HG03159 (cell line): ENCODE data around the gene AHRR.
A peak's percentile ranks its signal among the peaks of the same experiment; 100 is the strongest.
"Not testable (repeated sequence)": the region's sequence is repeated elsewhere in the genome, so short reads cannot be mapped to it uniquely, and the experiment has no call there.

Experiments
- ATAC-seq: cut with Tn5 transposase; IDR thresholded peaks from one replicate; pipeline ENCODE4 v1.9.1; 2021; ENCODE audit warnings: mild to moderate bottlenecking, moderate library complexity; ENCODE audit not compliant: unreplicated experiment

AHRR gene

DNA sequence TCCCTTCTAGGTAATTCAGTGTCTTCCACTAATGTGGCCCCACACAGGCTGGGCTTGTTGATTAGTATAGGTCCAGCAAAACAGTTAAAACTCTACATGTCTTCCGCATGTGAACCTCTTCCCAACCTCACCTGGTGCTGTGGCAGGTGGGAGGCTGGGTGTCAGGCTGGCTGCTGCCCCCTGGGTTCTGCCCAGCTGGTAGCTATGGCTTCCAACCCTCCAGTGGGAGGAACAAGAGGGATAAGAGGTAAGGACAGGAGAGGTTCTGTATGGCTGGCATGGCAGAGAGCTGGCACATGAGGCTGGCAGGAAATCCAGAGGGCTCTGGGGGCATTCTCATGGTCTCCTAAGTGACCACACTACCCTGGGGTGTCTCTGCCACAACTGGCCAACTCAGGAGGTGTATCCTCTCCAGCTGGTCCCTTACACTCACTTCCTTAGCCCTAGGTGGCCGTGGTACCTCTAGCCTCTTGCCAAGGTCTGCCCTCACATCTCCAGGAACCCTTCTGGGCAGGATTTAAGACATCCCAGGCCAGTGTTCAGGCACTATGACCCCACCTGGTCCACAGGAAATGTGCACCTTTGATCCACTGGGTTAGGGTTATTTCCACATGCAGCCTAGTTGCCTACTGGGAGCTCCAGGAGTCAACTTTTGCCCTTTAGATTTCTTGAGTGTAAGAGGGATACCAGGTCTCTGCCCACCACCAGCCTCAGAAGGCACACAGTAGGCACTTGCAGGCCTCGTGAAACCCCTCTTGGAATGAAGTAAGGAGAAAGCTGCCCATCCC, 41.7 kb downstream of the AHRR start:
- ATAC-seq = no peak

DNA sequence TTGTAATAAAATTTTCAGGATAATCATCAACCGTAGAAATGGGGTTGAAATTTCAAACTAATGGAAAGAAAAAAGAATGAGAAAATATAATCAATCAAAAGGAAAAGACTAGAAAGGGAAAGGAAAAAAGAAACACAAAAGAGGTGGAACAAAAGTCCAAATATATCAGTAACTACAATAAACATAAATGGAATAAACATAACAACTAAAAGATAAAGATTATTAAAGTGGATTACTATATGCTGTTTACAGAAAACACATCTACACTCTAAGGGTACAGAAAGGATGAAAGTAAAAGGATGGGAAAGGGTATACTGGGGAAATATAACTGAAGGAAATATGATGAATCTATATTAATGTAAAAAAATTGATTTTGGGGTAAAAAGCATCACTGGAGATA, 43.0 kb downstream of the AHRR start:
- ATAC-seq = no peak

DNA sequence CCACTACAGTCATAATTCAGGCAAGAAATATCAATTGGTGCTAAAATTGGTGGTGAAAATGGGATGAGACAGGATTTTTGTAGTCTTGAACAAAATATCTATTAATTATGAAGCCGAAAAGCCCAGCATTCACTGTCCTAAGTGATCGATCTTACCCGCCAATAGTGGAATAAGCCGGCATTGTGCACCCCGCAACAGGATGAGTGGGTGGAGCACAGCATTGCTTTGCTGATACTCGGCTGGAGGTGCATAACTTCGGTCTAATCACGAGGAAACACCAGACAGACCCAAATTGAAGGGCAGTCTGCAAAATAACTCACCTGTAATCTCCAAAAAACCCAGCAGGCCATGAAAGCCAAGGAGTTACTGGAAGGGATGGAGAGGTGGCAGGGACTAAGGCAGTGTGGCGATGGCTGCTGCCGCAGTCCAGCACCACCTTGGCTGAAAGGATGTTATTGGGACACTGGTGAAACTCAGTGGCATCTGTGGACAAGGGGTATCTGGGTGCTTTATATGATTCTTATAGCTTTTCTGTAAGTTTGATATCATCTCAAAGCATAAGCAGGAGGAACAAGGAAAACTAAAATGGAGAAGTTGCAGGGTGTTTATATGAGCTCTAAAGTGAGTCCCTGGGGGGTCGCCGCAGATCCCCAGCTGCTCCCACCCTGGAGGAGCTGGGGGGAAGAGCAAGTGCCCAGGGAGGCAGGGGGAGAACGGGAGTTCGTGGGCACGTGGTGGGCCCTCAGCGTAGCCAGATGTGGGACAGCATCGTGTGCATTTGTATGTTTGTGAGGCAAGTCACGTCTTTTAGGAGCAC, 45.2 kb downstream of the AHRR start:
- ATAC-seq = no peak

DNA sequence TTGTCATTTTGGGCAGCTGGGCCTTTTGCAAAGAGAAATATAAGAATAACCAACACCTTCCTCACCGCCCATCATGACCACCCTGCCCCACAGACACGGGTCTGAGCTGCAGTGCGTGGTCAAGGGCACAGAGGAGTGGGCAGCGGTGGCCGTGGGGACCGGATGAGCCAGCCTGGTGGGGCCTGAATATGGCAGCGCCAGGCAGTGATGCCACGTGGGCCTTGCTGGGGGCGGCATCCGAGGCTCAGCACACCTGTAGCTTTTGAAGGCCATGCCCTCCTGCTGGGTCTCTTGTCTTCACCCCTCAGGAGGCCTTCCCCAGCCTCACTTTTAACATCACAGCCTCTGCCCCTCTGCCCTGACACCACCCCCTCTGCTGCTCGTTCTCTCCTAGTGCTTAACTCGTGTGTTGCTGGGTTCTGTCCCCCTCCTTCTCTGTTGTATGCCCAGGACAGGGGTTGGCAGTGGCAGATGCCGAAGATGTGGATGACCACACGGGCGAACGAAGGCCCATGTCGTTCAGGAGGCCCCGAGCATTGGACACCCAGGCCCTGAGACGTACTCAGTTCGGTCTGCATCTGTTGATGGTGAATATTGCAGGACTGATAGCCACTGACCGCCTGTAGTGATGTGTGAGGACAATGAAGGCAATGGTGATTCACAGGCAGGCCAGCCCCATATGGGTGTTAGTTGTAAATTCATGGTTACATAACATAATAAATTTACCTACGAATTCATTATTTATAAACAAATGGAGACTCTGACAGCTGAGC, 46.0 kb downstream of the AHRR start:
- ATAC-seq = no peak

DNA sequence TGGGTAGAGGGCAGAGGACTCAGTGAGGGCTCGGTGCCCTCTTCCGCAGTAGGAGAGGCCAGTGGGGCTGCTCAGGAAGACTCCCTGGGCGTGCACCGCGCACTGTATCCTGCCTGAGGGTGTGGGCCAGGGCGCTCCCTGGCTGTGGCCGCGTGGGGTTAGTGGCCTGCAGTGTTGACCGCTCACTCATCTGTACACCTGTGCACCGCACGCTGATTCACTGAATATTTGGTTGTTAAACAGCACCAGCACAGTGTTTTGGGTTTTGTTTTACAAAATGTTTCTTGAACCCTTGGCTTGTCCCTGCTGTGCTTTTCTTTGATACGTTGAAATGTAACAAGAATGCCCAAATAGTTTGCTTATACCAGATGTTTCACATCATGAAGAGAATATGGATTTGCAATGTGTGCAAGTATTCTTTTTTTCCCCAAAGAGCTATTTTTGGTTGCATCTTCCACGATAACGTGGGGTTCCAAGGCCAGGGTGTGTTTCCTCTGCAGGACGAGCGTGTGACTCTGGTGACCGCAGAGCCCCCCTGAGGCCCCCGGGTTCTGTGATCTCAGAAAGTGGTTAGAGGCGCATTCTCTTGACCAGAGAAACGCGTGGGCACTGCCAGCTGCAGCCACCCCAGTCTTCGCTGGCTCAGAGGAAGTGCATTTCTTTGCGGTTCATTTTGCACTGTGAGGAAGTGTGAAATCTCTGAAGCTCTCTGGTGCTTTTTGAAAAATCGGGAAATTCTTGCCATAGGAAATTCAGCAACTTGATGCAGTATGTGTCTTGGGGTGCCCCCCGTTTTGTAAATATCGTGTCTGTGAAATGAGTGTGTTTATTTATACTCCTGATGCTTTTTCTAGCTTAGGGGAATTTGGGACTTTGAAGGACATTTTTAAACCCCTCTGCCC, 46.9 kb downstream of the AHRR start:
- peak; percentile 44 for ATAC-seq

DNA sequence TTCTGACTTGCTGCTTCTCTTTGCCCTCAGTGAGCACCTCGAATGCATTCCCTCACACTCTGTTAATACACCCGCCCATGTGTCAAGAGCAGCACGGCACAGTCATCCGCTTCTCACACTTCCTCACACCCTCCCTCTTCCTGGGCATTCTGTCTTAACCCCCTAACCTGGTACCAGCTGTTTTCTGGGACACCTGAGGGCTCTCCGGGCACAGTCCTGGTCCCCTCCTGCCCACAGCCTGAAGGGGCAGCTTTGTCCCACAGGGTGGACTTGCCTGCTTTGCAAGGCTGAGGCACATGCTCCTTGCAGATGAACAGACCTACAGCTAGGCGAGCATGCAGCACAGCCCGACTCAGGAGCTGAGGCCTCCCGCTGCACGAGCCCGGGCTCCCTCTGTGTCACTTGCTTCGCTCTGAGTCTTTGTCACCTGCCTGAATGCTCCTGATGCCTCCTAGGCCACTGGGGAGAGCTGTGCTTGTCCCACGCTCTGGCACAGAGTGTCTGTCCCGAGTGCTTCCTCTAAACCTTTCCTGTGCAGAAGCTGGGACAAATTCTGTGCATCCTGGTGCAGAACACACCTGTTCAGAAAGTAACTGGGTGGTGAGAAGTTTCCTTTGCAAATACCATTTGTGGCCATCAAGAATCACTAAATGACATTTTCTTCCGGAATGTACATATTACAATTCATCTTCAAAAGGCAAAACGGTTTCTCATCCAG, 47.8 kb downstream of the AHRR start:
- ATAC-seq = no peak

DNA sequence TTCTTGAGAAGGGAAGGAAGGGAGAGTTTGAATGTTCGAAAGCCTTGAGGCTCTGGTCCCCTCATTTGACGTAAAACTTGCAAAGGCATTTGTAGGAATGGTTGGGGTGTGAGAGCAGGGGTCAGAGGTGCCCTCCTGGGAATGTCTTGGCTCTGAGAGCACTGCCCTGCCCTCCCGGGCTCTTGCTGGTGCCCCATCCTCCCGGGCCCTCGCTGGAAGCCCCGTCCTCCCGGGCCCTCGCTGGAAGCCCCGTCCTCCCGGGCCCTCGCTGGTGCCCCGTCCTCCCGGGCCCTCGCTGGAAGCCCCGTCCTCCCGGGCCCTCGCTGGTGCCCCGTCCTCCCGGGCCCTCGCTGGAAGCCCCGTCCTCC, 48.3 kb downstream of the AHRR start:
- not testable (repeated sequence) for ATAC-seq

DNA sequence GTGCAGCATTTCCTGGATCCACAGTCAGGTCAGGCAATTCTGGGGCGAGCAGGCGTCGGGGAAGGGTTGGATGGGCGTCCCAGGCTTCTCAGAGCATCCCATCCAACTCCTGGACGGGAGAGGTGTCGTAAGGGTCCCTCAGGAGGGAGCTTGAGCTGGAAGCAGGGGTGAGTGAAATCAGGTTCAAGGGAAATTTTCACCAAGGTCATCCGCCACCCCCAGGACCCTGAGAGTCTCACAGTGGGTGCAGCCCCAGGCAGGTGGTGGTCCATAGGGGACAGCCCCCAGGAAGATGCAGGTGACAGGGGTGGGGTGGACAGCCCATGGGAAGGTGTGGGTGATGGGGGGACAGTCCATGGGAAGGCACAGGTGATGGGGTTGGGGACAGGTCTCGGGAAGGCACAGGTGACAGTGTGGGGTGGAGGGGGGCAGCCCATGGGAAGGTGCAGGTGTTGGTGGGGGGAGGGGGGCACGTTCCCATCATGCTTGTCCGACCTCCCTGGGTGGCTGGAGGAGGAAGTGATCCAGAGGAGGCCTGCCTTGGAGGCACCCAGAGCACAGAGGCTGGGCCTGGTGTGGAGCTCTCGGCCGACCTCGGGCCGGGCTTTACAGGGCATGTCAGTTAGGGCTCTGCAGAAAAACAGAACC, 48.9 kb downstream of the AHRR start:
- no peak for ATAC-seq

DNA sequence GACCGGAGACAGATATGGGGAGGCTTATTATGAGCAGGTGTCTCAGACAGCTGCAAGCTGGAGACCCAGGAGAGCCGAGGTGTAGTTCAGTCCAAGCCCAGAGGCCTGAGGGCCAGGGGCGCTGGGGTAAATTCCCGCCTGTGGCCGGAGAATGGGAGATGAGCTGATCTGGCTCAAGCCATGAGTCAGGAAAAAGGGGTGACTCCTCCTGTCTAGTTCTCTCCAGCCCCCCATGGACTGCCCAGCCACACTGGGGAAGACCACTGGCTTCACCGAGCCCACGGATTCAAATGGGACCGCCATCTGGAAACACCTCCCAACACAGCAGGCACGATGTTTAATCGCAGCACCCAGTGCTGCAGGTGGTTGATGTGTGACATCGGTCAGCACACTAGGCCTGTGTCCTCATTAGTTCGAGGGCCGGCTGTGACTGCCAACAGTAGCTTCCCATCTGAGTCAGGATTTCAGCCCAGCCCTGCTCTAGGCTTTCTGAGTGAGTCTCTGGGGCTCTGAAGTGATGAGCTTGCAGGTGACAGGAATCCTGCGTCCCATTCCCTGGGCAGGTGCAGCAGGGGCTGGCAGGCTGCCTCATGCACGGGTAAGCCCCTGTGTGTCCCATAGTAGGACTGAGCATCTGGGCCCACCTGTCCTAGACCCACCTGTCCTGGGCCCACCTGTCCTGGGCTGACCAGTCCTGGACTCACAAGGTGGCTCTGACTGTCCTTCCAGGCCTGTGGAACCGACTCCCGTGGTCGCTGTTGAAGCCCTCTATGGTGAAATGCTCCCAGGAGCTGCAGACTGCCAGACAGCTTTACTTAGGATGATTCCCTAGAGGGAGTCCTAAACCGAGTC, 49.7 kb downstream of the AHRR start:
- no peak for ATAC-seq

DNA sequence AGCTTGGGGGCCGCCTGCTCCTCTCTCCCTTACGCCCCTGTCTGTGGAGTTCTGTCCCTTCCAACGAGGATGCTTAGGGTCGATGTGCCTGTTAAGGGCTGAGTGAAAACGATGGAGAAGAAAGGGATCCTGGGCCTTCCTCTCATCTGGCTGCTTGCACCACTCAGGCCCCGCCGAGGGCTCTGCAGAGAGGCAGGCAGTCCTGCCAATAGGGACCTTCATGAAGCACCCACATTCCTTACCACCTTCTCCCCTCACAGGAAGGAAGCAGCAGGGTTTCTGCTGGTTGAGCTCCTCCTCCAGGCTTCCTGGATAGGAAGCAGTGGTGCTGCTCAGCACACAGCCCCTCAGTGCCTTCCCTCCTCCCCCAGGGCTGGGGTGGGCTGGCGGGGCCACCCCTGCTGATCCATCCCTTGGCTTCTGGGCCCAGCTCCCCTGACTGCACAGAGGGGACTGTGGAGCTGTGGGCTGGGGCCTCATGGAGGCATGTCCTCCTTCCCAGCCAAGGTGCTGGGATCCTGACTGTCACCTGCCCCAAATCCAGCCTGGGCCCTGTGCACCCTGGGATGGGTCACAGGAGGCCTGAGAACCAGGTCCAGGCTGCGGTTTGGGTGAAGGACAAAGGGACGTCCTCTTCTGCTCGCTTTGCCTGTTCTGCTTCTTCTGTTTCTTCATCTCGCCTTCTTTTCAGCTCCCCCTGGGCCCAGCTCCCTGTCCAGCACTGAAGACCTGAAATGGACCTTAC, 50.5 kb downstream of the AHRR start:
- ATAC-seq = no peak

DNA sequence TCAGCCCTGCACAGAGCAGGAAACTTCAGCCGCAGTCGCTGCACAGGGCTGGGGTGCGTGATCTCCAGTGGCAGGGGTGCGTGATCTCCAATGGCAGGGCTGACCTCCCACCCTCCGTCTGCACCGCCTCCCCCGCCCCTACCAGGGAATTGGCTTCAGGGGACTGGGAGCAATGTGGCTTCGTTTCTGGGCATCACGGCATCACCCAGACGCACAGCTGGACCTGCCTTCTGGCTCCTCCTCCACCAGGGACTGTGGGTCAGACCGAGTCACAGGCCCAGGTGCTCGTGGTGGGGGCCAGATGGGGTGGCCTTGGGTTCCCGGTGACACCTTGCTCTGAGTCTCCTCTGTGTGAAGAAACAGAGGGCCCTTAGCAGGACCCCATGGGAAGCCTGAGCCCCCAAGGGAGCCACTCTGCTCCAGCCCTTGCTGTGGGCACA, 51.1 kb downstream of the AHRR start:
- no peak for ATAC-seq

DNA sequence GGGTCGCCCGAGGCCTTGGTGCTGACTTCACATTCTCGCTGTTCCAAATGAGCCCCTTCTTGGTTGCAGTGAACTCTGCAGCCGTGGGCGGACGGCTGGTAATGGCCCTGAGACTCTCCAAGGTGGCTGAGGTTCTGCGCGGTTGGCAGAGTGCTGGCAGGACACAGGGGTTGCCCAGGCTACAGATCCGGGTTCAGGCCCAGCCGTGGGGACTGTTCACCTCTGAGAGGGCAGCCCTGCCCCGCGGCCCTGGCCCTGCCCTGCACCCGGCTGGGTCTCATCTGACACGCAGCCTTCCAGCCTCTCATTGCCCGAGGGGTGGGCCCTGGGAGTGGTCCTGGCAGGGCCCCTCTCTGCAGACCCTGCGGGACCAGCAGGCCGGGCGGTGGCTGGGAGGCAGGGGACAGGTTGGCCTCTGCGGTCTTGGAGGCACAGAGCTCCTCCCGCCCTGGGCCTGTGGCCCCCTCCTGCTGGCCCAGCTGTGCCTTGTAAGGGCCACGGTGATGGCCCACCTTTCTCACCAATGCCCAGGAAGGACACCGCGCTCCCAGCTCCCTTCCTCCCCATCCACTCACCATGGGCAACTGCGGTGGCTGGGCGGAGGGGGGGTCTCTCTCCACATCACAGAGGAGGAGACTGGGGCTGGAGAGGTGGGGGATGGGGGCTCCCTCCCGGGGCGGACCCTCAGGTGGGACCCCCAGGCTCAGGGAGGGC, 51.6 kb downstream of the AHRR start:
- ATAC-seq = no peak

DNA sequence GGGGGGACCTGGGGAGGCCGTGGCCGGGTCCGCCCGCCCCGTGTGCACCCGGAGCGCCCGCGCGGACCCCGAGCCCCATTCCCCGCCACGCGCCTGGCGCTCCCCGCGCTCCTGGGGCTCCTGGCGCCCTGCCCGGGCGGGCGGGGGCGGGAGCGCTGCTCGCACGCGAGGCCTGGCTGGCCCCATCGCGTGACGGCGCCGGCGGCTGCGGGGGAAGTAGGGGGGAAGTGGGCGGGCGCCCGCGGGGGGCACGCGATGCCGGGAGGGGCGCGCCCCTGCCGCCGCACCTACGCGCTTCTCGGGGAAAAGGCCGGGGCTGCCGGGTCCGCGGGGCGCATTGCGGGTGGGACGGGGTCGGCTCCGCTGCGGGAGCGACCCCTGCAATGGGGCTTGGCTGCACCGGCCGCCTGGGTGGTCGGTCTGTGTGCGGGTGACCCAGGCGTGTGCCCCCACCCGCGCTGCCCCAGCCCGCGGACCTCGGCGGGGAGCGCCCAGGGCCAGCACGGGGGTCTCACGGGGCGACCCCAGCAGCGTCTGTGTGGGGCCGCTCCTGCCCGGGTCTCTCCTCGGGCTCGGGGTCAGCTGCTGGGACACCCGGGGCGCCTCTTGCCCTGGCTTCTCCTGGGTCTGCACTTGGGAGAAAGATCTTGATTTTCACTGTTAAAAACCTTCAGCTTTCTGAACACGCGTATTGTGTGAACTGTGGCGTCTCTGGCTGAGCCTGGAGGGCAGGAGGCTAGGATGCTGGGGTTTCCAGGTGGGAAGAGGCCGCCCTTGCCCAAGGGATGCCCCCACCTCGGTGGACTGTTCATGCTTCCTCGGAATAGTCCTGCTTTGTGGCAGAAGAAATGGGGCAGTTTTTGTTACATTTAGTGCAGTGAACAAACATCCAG, 52.4 kb downstream of the AHRR start:
- no peak for ATAC-seq

DNA sequence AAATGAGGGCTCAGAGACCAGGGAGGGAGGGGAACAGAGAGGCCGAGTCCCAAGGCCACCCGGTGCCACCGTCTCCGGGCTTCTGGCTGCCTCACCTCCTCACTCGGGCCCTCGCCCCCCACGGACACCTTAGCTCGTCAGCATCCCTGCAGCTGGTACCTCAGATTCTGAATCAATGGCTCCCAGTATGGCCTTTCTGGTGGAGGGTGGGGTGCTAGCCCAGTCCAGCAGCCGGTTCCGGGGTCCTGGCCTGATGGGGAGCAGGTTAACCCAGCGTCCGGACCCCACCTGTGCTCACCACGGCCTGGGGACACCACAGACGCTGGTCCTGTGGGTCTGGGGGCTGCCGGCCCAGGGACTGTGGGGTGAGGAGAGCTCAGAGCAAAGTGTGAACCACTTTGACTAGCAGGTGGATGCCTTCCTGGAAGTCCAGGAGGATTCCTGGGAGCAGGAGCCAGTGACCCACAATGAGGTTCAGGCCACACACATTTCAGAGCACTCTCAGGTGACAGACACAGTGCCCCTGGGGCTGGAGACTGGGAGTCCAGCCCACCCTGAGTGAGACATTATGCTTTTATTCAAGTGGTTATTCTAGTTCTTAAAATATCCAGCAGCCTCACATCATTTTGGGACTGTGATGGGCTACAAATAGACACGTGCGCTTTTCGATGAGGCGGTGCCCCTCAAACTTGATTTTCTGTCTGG, 53.3 kb downstream of the AHRR start:
- no peak for ATAC-seq

DNA sequence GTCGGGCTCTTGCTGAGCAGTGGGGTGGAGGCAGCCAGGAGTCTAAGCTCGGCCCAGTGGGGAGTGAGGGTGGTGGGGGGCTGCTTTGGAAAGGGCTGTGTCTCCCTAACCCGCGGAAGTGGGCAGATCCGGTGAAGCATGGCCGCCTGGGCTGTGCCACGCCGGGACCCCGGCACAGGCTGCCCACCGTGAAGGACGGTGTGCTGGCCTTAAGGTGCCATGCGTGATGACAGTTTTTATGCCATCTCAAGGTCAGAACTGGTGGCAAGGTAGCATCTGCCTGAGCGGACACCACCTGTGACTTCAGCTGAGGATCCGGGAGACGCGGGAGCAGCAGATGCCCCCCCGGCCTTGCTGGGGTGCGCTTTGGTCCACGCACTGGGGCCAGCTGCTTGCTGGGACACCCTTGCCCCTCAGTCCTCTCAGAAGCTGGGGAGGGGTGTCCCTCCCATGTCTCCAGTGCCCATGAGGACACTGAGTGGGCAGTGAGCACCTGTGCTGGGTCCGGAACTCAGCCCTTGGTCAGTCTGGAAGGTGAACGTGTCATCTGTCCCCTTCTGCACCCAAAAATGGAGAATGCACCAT, 53.9 kb downstream of the AHRR start:
- ATAC-seq = no peak
